Fibroblast of mammary gland (primary cell): ENCODE data around the gene NMRK1.

ENCODE experiments used
- DNase-seq: peaks from one replicate; pipeline ENCODE4 v3.0.0-alpha.2; 2010; ENCODE audit warnings: low read depth
- H3K4me3 ChIP-seq: 2 replicates; pipeline ENCODE4 v1.5.1; 2011; ENCODE audit warnings: low read depth, mild to moderate bottlenecking, low read length, moderate library complexity; ENCODE audit not compliant: control insufficient read depth
- TF ChIP-seq, protein P1 (sequence below): conservative IDR thresholded peaks from 2 replicates; pipeline ENCODE4 v1.5.1; 2011; ENCODE audit warnings: low read depth, low read length, inconsistent platforms; ENCODE audit not compliant: control insufficient read depth, insufficient read depth

The NMRK1 gene

GRCh38 chr9:75051285-75051684, 36.7 kb downstream of the NMRK1 start:
- TF ChIP-seq, protein P1, sequence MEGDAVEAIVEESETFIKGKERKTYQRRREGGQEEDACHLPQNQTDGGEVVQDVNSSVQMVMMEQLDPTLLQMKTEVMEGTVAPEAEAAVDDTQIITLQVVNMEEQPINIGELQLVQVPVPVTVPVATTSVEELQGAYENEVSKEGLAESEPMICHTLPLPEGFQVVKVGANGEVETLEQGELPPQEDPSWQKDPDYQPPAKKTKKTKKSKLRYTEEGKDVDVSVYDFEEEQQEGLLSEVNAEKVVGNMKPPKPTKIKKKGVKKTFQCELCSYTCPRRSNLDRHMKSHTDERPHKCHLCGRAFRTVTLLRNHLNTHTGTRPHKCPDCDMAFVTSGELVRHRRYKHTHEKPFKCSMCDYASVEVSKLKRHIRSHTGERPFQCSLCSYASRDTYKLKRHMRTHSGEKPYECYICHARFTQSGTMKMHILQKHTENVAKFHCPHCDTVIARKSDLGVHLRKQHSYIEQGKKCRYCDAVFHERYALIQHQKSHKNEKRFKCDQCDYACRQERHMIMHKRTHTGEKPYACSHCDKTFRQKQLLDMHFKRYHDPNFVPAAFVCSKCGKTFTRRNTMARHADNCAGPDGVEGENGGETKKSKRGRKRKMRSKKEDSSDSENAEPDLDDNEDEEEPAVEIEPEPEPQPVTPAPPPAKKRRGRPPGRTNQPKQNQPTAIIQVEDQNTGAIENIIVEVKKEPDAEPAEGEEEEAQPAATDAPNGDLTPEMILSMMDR, result no peak
- DNase-seq, result no peak
- H3K4me3 ChIP-seq, result no peak overlapping the region

- TF ChIP-seq, protein P1, result no peak
- H3K4me3 ChIP-seq, result no peak overlapping the region
These were observed 40.4 kb downstream of the NMRK1 start for GRCh38 chr9:75047506-75047905.

GRCh38 chr9:75046725-75047345, 41.1 kb downstream of the NMRK1 start:
- DNase-seq, result no peak
- TF ChIP-seq, protein P1, result no peak
- H3K4me3 ChIP-seq, result no peak overlapping the region

More at GRCh38 chr9:75047506-75047905, 40.4 kb downstream of the NMRK1 start:
- no peak for DNase-seq

GRCh38 chr9:75041041-75041440, 46.9 kb downstream of the NMRK1 start:
- H3K4me3 ChIP-seq, result no peak overlapping the region
- DNase-seq, result peak; percentile 37
- TF ChIP-seq, protein P1, result no peak

DNA sequence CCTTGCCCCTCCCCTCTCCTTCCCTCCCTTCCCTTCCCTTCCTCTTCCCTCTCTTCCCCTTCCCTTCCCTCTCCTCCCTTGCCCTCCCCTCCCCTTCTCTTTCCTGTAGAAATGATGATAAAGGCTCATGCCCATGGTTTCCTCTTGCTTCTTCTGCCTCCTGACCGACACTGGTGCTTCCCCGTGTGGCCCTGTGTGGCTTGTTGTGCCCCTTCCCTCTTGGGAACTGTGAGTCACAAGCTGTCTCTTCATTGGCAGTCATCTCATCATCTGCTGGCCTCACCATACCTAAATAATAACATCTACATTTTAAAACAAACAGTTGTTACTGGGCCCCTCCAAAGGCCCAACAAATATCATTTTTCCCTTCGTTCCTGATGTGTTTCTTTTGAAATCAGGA, 48.2 kb downstream of the NMRK1 start:
- TF ChIP-seq, protein P1, result no peak
- DNase-seq, result peak; percentile 39
- no peak overlapping the region for H3K4me3 ChIP-seq

DNA sequence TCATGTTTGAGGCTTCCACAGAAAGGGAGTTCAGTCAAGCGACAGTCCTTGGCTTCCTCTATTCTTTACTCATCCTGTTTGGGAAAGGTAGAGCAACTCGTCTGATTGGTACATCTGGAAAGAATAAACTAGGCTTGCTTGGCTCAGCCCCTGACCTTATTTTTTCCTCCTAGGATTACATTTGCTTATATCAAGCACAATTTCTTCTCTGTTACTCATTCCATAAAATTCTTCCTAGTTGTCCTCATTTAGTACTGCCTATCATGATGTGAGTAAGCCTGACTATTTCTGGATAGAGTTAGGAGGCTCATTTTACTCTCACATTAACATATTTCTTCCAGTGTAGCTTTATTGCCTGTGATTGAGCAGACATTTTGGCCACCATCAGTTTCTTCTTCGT, 48.9 kb downstream of the NMRK1 start:
- no peak overlapping the region for H3K4me3 ChIP-seq
- TF ChIP-seq, protein P1, result no peak

GRCh38 chr9:75036793-75037192, 51.2 kb downstream of the NMRK1 start:
- no peak overlapping the region for H3K4me3 ChIP-seq
- TF ChIP-seq, protein P1, result no peak
- DNase-seq, result no peak

More for the DNA sequence above, 48.9 kb downstream of the NMRK1 start:
- peak; percentile 95 for DNase-seq
